Ascending aorta (tissue), 2 donors: ENCODE results near the gene ARPC4. TPM values are rescaled to one million over a fixed set of nuclear protein-coding genes. Genes with fewer than 3 reads are reported as not detected.

ENCODE experiments used
- DNase-seq, 2 donors: peaks; one replicate each; pipeline ENCODE4 v3.0.0-alpha.2; 2019; ENCODE audit warnings: low spot score in 2 of 2
- H3K27ac ChIP-seq, 2 donors: fragments of 200-600 bp; sonication (generic); one replicate each; pipeline ENCODE4 v1.5.1; 2016 to 2017; ENCODE audit warnings: mild to moderate bottlenecking in 1 of 2
- H3K27me3 ChIP-seq: fragments of 200-600 bp; sonication (generic); one replicate; pipeline ENCODE4 v1.5.1; 2017
- H3K36me3 ChIP-seq, 2 donors: fragments of 200-600 bp; sonication (generic); one replicate each; pipeline ENCODE4 v1.5.1; 2016
- H3K4me1 ChIP-seq, 2 donors: fragments of 200-600 bp; sonication (generic); one replicate each; pipeline ENCODE4 v1.5.1; 2016 to 2017; ENCODE audit warnings: mild to moderate bottlenecking in 1 of 2
- H3K4me3 ChIP-seq, 2 donors: fragments of 200-600 bp; sonication (generic); one replicate each; pipeline ENCODE4 v1.5.1; 2016 to 2017; ENCODE audit warnings: mild to moderate bottlenecking in 1 of 2
- H3K9me3 ChIP-seq, 2 donors: fragments of 200-600 bp; sonication (generic); one replicate each; pipeline ENCODE4 v1.5.1; 2016
- CTCF ChIP-seq, 3 experiments: fragments of 200-600 bp in 2 of 3; fragments of 450-650 bp in 1 of 3; sonication (generic) in 2 of 3; IDR thresholded peaks; one replicate each; pipeline ENCODE4 v1.5.1; 2016 to 2019; ENCODE audit warnings: antibody characterized with exemption in 3 of 3, mild to moderate bottlenecking in 1 of 3, moderate library complexity in 1 of 3
- intact Hi-C: fragments of 100-400 bp; cut with DNase I; formaldehyde crosslinking; loops from one replicate; pipeline ENCODE4 v1.15.1; 2023
- total RNA-seq: library from RNA; depleted of rRNA; stranded (reverse); fragments of >200 nt; gene quantifications from one replicate; pipeline ENCODE4 v1.1.0, GENCODE V29; 2016

ARPC4 gene
- total RNA-seq, 1 donor from 2014 or later, result 160 TPM

GRCh38 chr3:9808345-9809037 lies 15.6 kb downstream of the ARPC4 start:
- intact Hi-C loops, result loop anchor here (1.0 kb wide), 1 partner anchor 92 kb away; no protein-coding TSS in a partner anchor
- Histone ChIP-seq H3K36me3 (peaks cover 34 to 40% of the 10 kb centered on the region in 2 donors), H3K4me3 (no peak overlapping the region), H3K4me1 (peaks cover 5 to 10% of the 10 kb centered on the region in 2 donors), H3K27me3 (no peaks in the 10 kb centered on the region), H3K9me3 (no peaks in the 10 kb centered on the region), H3K27ac (peak overlapping the region; percentile 94 to 95)
- no peak for TF ChIP-seq CTCF (IDR thresholded peaks at IDR 0.05)
- DNase-seq, result no peak

- DNase-seq, result no peak
- Histone ChIP-seq H3K27ac (peak overlapping the region; percentile 94 to 95), H3K9me3 (no peaks in the 10 kb centered on the region), H3K27me3 (no peaks in the 10 kb centered on the region), H3K4me3 (peak overlapping the region; percentile 71 to 80), H3K36me3 (peaks cover 26 to 33% of the 10 kb centered on the region in 2 donors), H3K4me1 (peaks cover 5 to 10% of the 10 kb centered on the region in 2 donors)
- TF ChIP-seq CTCF (IDR thresholded peaks at IDR 0.05), result no peak
- intact Hi-C loops, result loop anchor here (1.0 kb wide), 1 partner anchor 93 kb away; no protein-coding TSS in a partner anchor
Observed at GRCh38 chr3:9809239-9809614, 16.3 kb downstream of the ARPC4 start.

GRCh38 chr3:9809615-9810432 lies 16.9 kb downstream of the ARPC4 start, which contains the start of gene TTLL3:
Gene TTLL3, plus strand, starts transcription at chr3:9810262. Its CDS starts 400 bp downstream, at chr3:9810662.
- H3K9me3 ChIP-seq, result no peaks in the 10 kb centered on the region
- peaks cover 20 to 27% of the 10 kb centered on the region in 2 donors for H3K36me3 ChIP-seq
- no peak for TF ChIP-seq CTCF (IDR thresholded peaks at IDR 0.05)
- H3K27me3 ChIP-seq, result no peaks in the 10 kb centered on the region
- peak in 1 of 2 donors; percentile 90 for DNase-seq
- intact Hi-C loops, result loop anchor here (1.0 kb wide), 3 partner anchors 18 to 94 kb away; partner anchors contain the start of genes RPUSD3 and TADA3
- H3K4me3 ChIP-seq, result peak within 1 kb of the TSS; percentile 71 to 80
- H3K27ac ChIP-seq, result peak within 1 kb of the TSS; percentile 94 to 95
- H3K4me1 ChIP-seq, result peaks cover 5 to 10% of the 10 kb centered on the region in 2 donors

DNA sequence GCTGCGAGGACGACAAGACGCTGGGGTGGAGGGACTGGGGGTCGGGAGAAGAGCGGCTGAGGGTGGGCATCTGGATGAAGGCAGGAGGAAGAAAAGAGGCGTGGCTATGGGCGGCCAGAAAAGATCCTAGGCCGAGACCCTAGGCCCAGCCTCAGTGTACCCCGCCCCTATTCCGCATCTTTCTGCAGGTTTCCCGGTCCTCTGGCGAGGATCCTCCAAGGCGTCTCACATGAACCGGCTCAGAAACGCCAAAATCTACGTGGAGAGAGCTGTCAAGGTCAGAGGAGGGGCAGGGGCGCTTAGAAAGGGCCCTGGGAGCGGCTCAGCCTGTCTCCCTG lies 17.5 kb downstream of the ARPC4 start:
- Histone ChIP-seq H3K36me3 (peaks cover 14 to 21% of the 10 kb centered on the region in 2 donors), H3K4me1 (peaks cover 5 to 10% of the 10 kb centered on the region in 2 donors), H3K27me3 (no peaks in the 10 kb centered on the region), H3K9me3 (no peaks in the 10 kb centered on the region), H3K27ac (peak overlapping the region; percentile 94 to 95), H3K4me3 (peak overlapping the region; percentile 71 to 80)
- no peak for TF ChIP-seq CTCF (IDR thresholded peaks at IDR 0.05)
- DNase-seq, result no peak
- intact Hi-C loops, result loop anchor here (1.0 kb wide), 2 partner anchors 18 to 34 kb away; partner anchors contain the start of genes RPUSD3 and TADA3

DNA sequence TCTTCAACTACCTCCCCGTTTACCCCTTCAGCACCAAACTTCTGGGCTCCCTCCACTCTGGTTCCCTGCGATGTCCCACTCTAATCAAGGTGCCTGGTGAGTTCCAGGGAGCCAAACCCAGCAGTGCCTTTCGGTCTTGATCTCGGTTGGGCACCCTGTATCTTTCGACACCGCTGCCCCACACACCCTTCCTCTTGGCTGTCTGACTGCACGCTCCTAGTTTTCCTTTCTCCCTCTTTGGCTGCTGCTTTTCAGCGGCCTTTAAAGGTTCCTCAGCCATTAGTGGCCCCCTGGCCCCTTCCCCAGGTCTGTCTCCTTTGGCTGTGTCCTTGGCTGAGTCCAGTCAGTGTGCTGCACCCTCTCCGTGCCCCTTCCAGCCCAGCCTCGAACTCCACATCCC lies 18.0 kb downstream of the ARPC4 start:
- Histone ChIP-seq H3K27me3 (no peaks in the 10 kb centered on the region), H3K36me3 (peaks cover 10 to 20% of the 10 kb centered on the region in 2 donors), H3K9me3 (no peaks in the 10 kb centered on the region), H3K4me1 (peaks cover 5 to 10% of the 10 kb centered on the region in 2 donors), H3K4me3 (peak overlapping the region; percentile 71 to 80), H3K27ac (peak overlapping the region; percentile 94 to 95)
- TF ChIP-seq CTCF (IDR thresholded peaks at IDR 0.05), result no peak
- DNase-seq, result no peak
- intact Hi-C loops, result loop anchor here (1.0 kb wide), 2 partner anchors 19 to 33 kb away; partner anchors contain the start of genes RPUSD3 and TADA3
